VCaP (cell line): ENCODE results near the gene LHFPL5.

ENCODE experiments used
- H3K27ac ChIP-seq: fragments of 450-650 bp; 2 replicates; pipeline ENCODE4 v1.5.1; 2017
- TF ChIP-seq, protein P1 (sequence below): fragments of 450-650 bp; conservative IDR thresholded peaks from 2 replicates; pipeline ENCODE4 v1.5.1; 2017; ENCODE audit warnings: mild to moderate bottlenecking, moderate library complexity

Gene LHFPL5

GRCh38 chr6:35775031-35775430 lies 30.1 kb upstream of the LHFPL5 start:
- TF ChIP-seq, protein P1, sequence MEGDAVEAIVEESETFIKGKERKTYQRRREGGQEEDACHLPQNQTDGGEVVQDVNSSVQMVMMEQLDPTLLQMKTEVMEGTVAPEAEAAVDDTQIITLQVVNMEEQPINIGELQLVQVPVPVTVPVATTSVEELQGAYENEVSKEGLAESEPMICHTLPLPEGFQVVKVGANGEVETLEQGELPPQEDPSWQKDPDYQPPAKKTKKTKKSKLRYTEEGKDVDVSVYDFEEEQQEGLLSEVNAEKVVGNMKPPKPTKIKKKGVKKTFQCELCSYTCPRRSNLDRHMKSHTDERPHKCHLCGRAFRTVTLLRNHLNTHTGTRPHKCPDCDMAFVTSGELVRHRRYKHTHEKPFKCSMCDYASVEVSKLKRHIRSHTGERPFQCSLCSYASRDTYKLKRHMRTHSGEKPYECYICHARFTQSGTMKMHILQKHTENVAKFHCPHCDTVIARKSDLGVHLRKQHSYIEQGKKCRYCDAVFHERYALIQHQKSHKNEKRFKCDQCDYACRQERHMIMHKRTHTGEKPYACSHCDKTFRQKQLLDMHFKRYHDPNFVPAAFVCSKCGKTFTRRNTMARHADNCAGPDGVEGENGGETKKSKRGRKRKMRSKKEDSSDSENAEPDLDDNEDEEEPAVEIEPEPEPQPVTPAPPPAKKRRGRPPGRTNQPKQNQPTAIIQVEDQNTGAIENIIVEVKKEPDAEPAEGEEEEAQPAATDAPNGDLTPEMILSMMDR: no peak
- H3K27ac ChIP-seq: no peak overlapping the region

GRCh38 chr6:35776364-35777215 lies 28.6 kb upstream of the LHFPL5 start, which contains the start of gene CLPSL2:
TSS of gene CLPSL2 (plus strand) at chr6:35776598. CDS start at chr6:35776619, 21 bp downstream.
- peak within 1 kb of the TSS; percentile 22; the same call in 1 of the 2 replicates for H3K27ac ChIP-seq
- TF ChIP-seq, protein P1: no peak; the same call in 1 of the 2 replicates

DNA sequence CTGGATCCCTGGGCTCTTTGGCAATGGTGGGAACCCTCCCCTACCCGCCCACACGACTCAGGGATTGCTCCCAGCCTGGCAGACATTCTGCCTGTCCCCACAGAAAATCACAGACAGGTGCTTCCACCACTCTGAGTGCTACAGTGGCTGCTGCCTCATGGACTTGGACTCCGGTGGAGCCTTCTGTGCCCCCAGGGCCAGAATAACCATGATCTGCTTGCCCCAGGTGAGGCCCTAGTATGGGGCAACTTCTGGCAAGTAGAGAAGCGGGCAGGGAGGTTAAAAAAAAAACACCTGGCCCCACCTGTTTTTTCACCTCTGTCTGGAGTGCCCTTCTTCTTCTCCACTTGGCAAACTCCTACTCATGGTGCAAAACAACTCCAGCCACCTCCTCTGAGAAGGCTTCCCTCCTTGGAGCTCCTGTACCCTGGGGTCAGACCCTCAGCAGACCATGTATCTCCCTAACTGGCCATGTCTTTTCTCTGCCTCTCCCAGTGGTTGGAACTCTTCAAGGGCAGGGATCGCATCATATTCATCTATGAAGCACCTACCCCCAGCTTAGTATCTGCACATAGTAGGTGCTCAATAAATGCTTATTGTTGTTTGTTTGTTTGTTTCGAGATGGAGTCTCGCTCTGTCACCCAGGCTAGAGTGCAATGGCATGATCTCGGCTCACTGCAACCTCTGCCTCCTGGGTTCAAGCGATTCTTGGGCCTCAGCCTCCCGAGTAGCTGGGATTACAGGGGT lies 27.6 kb upstream of the LHFPL5 start:
- TF ChIP-seq, protein P1: no peak
- no peak overlapping the region for H3K27ac ChIP-seq

DNA sequence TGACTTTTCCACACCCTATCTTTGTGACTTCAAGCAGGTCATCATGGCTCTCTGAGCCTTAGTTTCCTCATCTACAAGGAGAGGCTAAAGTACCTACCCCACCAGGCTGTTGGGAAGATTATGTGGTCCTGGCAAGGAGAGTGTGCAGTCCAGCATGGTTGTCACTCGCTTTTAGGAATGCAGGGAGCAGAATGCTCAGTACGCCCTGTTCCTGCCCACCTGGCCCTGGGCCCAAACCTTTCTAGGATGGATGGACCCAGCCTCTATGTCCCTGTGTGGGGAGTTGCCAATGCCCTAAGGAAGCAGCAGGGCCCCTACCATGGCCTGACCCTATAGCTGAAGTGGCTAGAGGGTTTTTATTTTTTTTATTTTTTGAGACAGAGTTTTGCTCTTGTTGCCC lies 26.7 kb upstream of the LHFPL5 start:
- TF ChIP-seq, protein P1: no peak
- no peak overlapping the region for H3K27ac ChIP-seq

DNA sequence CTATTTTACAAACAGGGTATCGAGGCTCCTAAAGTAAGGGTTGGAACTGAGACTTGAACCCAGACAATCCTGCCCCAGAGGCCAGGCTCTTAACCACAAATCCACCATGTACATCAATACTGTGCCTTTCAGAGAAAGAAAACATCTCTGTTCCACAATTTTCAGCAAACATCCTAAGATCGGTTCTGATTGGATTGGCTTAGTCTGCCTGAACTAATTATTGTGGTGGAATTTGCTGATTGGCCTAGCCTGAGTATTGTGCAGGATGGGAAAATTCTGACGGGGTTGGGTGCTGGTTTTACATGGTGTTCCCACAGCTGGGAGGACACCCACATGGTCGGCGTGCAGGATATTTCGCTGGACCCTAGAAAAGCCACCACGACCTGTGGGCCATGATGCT lies 24.4 kb upstream of the LHFPL5 start, which contains the start of gene CLPSL1:
TSS of gene CLPSL1 (plus strand) at position 301 of the 400 bp plus-strand sequence. CDS start at position 393, 92 bp downstream.
- no peak within 1 kb of the TSS for H3K27ac ChIP-seq

GRCh38 chr6:35781290-35781689 lies 23.9 kb upstream of the LHFPL5 start:
- no peak overlapping the region for H3K27ac ChIP-seq
- TF ChIP-seq, protein P1: no peak

More for the DNA sequence above, 24.4 kb upstream of the LHFPL5 start, which contains the start of gene CLPSL1:
- TF ChIP-seq, protein P1: no peak

DNA sequence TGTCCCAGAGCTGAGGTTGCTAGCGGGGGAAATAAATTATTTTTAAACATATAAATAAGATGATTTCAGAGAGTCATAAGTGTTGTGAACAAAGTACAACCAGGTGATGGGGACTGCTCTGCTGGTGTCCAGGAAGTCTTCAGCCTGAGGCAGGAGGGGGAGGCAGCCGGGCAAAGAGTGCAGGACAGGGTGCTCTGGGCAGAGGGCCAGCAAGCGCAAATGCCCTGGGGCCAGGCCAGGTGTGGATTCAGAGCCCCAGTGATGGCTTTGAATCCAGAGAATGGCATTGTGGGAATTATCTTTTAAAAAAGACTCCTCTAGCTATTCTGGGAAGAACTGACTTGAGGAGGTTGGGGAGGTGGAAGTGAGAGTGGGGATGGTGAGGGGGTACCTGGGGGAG lies 22.7 kb upstream of the LHFPL5 start:
- TF ChIP-seq, protein P1: no peak
- no peak overlapping the region for H3K27ac ChIP-seq
